ENCODE results near the gene RAPGEFL1.
"Not testable (repeated sequence)": the region's sequence is repeated elsewhere in the genome, so short reads cannot be mapped to it uniquely, and the experiment has no call there.

RAPGEFL1 gene

DNA sequence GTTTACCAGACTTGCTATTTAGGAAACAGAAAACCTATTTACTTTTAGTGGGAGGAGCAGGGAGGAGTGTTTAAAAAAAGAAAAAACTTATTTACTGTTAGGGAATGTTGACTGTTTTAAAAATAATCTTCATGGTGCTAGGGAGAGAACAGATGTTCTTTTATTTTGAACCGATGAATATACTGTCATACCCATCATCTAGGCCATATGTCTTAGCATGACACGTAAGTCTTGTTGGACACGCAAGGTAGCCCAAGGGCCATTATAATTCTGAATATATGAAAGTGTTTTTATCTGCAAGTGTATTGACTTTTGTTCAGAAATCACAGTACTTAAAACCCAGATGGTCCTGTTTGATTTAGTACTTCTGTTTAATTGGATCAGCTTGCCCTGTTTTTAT is 53.4 kb downstream of the RAPGEFL1 start:
- no peak overlapping the region for H3K4me3 ChIP-seq (ENCODE audit: low read length)
- no peak for TF ChIP-seq CTCF (conservative IDR thresholded peaks at IDR 0.05; ENCODE audit: low read depth, low read length)
- DNase-seq (ENCODE audit: low read depth) = no peak

DNA sequence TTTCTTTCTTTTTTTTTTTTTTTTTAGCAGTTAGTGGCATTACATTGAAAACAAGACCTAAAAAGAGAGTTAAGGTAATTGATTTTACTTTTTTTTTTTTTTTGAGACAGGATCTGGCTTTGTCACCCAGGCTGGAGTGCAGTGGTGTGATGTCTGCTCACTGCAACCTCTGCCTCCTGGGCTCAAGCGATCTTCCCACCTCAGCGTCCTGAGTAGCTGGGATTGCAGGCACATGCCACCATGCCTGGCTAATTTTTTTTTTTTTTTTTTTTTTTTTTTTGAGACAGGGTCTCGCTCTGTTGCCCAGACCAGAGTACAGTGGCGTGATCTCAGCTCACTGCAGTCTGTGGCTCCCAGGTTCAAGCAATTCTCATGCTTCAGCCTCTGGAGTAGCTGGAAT is 54.7 kb downstream of the RAPGEFL1 start:
- DNase-seq (ENCODE audit: low read depth) = not testable (repeated sequence)

GRCh38 chr17:40241252-40241834 is 64.1 kb downstream of the RAPGEFL1 start:
- no peak overlapping the region for H3K4me3 ChIP-seq (ENCODE audit: low read length)
- no peak for TF ChIP-seq CTCF (conservative IDR thresholded peaks at IDR 0.05; ENCODE audit: low read depth, low read length)
- DNase-seq (ENCODE audit: low read depth) = no peak

More for the DNA sequence above, 54.7 kb downstream of the RAPGEFL1 start:
- H3K4me3 ChIP-seq (ENCODE audit: low read length) = not testable (repeated sequence)

GRCh38 chr17:40242774-40243173 is 65.5 kb downstream of the RAPGEFL1 start:
- no peak for TF ChIP-seq CTCF (conservative IDR thresholded peaks at IDR 0.05; ENCODE audit: low read depth, low read length)
- DNase-seq (ENCODE audit: low read depth) = no peak
- no peak overlapping the region for H3K4me3 ChIP-seq (ENCODE audit: low read length)

GRCh38 chr17:40243761-40244160 is 66.5 kb downstream of the RAPGEFL1 start:
- no peak for DNase-seq (ENCODE audit: low read depth)
- no peak for TF ChIP-seq CTCF (conservative IDR thresholded peaks at IDR 0.05; ENCODE audit: low read depth, low read length)
- no peak overlapping the region for H3K4me3 ChIP-seq (ENCODE audit: low read length)

DNA sequence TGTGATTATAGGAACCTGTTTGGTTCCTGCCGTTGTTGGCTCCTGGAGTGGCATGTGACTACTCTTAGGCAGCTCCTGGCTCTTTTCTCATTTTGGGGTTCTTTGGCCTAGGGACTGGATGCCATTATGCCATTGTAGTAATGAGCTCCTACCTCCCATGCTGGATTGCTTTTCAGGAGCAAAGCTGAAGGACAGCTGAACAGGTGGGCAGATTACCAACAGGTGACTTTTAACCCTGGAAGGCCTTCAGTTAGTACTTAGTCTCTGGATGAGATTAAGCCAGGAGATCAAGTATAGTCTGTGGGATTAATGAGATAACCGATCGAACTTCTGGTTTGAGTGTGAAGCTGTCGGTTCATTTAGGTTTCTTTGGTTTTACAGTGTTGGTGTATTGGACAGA is 67.0 kb downstream of the RAPGEFL1 start:
- no peak for DNase-seq (ENCODE audit: low read depth)
- no peak overlapping the region for H3K4me3 ChIP-seq (ENCODE audit: low read length)
- TF ChIP-seq CTCF (conservative IDR thresholded peaks at IDR 0.05; ENCODE audit: low read depth, low read length) = no peak

Measured in retinal pigment epithelial cell (primary cell).